Caco-2 (cell line): ENCODE results near the gene RPL4. TPM values are rescaled to one million over a fixed set of nuclear protein-coding genes. Genes with fewer than 3 reads are reported as not detected.

Source experiments
- BruUV-seq: library from RNA; stranded (reverse); fragments of 400-500 nt; replicated peaks from 2 replicates; lab custom pipeline; 2021; lab: Mats Ljungman, UMichigan
- CTCF ChIA-PET: fragments of 300-600 bp; sonication (Branson Sonifier 250); formaldehyde crosslinking; loops from one replicate; lab custom pipeline; 2022; ENCODE audit warnings: antibody characterized with exemption; lab: Charles Lee
- POLR2A ChIA-PET: fragments of 300-600 bp; sonication (Branson Sonifier 250); formaldehyde crosslinking; loops from one replicate; lab custom pipeline; 2022; ENCODE audit warnings: antibody characterized with exemption; lab: Charles Lee
- DNase-seq, 2 experiments: peaks; one replicate each; pipeline versions ENCODE4 v3.0.0 to v3.0.0-alpha.2; 2020 to 2022
- H3K27me3 ChIP-seq: replicated peaks from 2 replicates; pipeline ENCODE4 v1.6.0; 2011; ENCODE audit warnings: low read length; ENCODE audit not compliant: control insufficient read depth, insufficient read depth
- H3K36me3 ChIP-seq: 2 replicates; pipeline ENCODE4 v1.5.1; 2011; ENCODE audit warnings: low read length; ENCODE audit not compliant: control insufficient read depth, insufficient read depth
- H3K4me1 ChIP-seq: fragments of 250-450 bp; sonication (Bioruptor Pico); 2 replicates; pipeline ENCODE4 v1.5.1; 2020; ENCODE audit warnings: mild to moderate bottlenecking
- H3K4me3 ChIP-seq: 2 replicates; pipeline ENCODE4 v1.5.1; 2011; ENCODE audit warnings: low read depth, mild to moderate bottlenecking, control low read depth, low read length
- H3K9me3 ChIP-seq: fragments of 250-450 bp; sonication (Bioruptor Pico); 2 replicates; pipeline ENCODE4 v1.5.1; 2020; ENCODE audit warnings: mild to moderate bottlenecking, moderate library complexity
- H3K27ac Mint-ChIP-seq: one replicate; pipeline ENCODE4 v1.8.0; 2022; ENCODE audit warnings: mixed read lengths; ENCODE audit not compliant: unreplicated experiment
- H3K27me3 Mint-ChIP-seq: one replicate; pipeline ENCODE4 v1.8.0; 2022; ENCODE audit warnings: mixed read lengths; ENCODE audit not compliant: insufficient read depth, unreplicated experiment
- H3K36me3 Mint-ChIP-seq: one replicate; pipeline ENCODE4 v1.8.0; 2022; ENCODE audit warnings: mild to moderate bottlenecking, mixed read lengths; ENCODE audit not compliant: insufficient read depth, unreplicated experiment
- H3K4me1 Mint-ChIP-seq: one replicate; pipeline ENCODE4 v1.8.0; 2022; ENCODE audit warnings: low read depth, mixed read lengths; ENCODE audit not compliant: unreplicated experiment
- H3K4me3 Mint-ChIP-seq: one replicate; pipeline ENCODE4 v1.8.0; 2022; ENCODE audit warnings: mild to moderate bottlenecking, moderate library complexity, mixed read lengths; ENCODE audit not compliant: unreplicated experiment
- H3K9me3 Mint-ChIP-seq: one replicate; pipeline ENCODE4 v1.8.0; 2022; ENCODE audit warnings: mixed read lengths; ENCODE audit not compliant: unreplicated experiment
- CTCF ChIP-seq, 2 experiments: fragments of 200-600 bp in 1 of 2; IDR thresholded peaks; 1 replicate in 1 of 2; 2 replicates in 1 of 2; pipeline versions ENCODE4 v1.5.1 to v1.8.0; 2011 to 2022; ENCODE audit warnings: antibody characterized with exemption in 1 of 2, control low read depth in 1 of 2, inconsistent platforms in 1 of 2, low read depth in 1 of 2, low read length in 1 of 2, mild to moderate bottlenecking in 1 of 2, moderate library complexity in 1 of 2; ENCODE audit not compliant: insufficient read depth in 1 of 2, severe bottlenecking in 1 of 2, unreplicated experiment in 1 of 2
- intact Hi-C: fragments of 100-400 bp; cut with micrococcal nuclease; formaldehyde crosslinking; loops from one replicate; pipeline ENCODE4 v1.10.0; 2022; ENCODE audit not compliant: unreplicated experiment
- total RNA-seq: library from RNA; stranded (reverse); gene quantifications from 2 replicates; pipeline ENCODE4 v1.2.3, GENCODE V29; 2022

Gene RPL4
- total RNA-seq, 1 experiment from 2014 or later: 3,102 TPM

- Mint-ChIP-seq H3K36me3 (peaks cover 13% of the 10 kb centered on the region), H3K27ac (no peak overlapping the region), H3K9me3 (no peaks in the 10 kb centered on the region), H3K4me3 (no peak overlapping the region), H3K27me3 (no peaks in the 10 kb centered on the region), H3K4me1 (no peaks in the 10 kb centered on the region)
- H3K4me1 ChIP-seq: no peaks in the 10 kb centered on the region
- no peak for TF ChIP-seq CTCF (IDR thresholded peaks at IDR 0.05; ENCODE audit: insufficient read depth in 1 of 2, low read depth in 1 of 2, low read length in 1 of 2, severe bottlenecking in 1 of 2, unreplicated experiment in 1 of 2)
- BruUV-seq: no TSS peak
- POLR2A ChIA-PET: no interaction called here
- no peaks in the 10 kb centered on the region for H3K9me3 ChIP-seq
- H3K27me3 ChIP-seq: no peaks in the 10 kb centered on the region
- no peaks in the 10 kb centered on the region for H3K36me3 ChIP-seq
- intact Hi-C loops: no loop called here
- CTCF ChIA-PET: no interaction called here
- DNase-seq: no peak
- H3K4me3 ChIP-seq: no peak overlapping the region
Measured at GRCh38 chr15:66515901-66516322, 11.3 kb upstream of the RPL4 start.

- no peaks in the 10 kb centered on the region for H3K27me3 ChIP-seq
- ChIA-PET CTCF (no interaction called here), POLR2A (no interaction called here)
- no TSS peak for BruUV-seq
- Mint-ChIP-seq H3K4me3 (no peak overlapping the region), H3K27me3 (no peaks in the 10 kb centered on the region), H3K4me1 (no peaks in the 10 kb centered on the region), H3K36me3 (peaks cover 11% of the 10 kb centered on the region), H3K9me3 (no peaks in the 10 kb centered on the region), H3K27ac (no peak overlapping the region)
- H3K4me3 ChIP-seq: no peak overlapping the region
- no peak for TF ChIP-seq CTCF (IDR thresholded peaks at IDR 0.05; ENCODE audit: insufficient read depth in 1 of 2, low read depth in 1 of 2, low read length in 1 of 2, severe bottlenecking in 1 of 2, unreplicated experiment in 1 of 2)
- no peak for DNase-seq
- no peaks in the 10 kb centered on the region for H3K36me3 ChIP-seq
- no peaks in the 10 kb centered on the region for H3K4me1 ChIP-seq
- no peaks in the 10 kb centered on the region for H3K9me3 ChIP-seq
- intact Hi-C loops: no loop called here
Measured at GRCh38 chr15:66514586-66514985, 9.9 kb upstream of the RPL4 start.

GRCh38 chr15:66508293-66508883, 3.7 kb upstream of the RPL4 start:
- ChIA-PET CTCF (no interaction called here), POLR2A (no interaction called here)
- DNase-seq: no peak
- H3K9me3 Mint-ChIP-seq: no peaks in the 10 kb centered on the region
- Histone ChIP-seq H3K4me1 (peaks cover under 1% of the 10 kb centered on the region; the same call in 1 of the 2 replicates), H3K9me3 (no peaks in the 10 kb centered on the region), H3K27me3 (no peaks in the 10 kb centered on the region), H3K4me3 (no peak overlapping the region), H3K36me3 (no peaks in the 10 kb centered on the region)
- no TSS peak for BruUV-seq
- peaks cover 22% of the 10 kb centered on the region for H3K36me3 Mint-ChIP-seq
- H3K27ac Mint-ChIP-seq: no peak overlapping the region
- H3K4me1 Mint-ChIP-seq: peaks cover 7% of the 10 kb centered on the region
- TF ChIP-seq CTCF (IDR thresholded peaks at IDR 0.05; ENCODE audit: insufficient read depth in 1 of 2, low read depth in 1 of 2, low read length in 1 of 2, severe bottlenecking in 1 of 2, unreplicated experiment in 1 of 2): no peak
- intact Hi-C loops: no loop called here
- no peak overlapping the region for H3K4me3 Mint-ChIP-seq
- no peaks in the 10 kb centered on the region for H3K27me3 Mint-ChIP-seq
